Right atrium auricular region (tissue), 2 donors: Measurements from ENCODE around the gene RPUSD3. TPM values are rescaled to one million over a fixed set of nuclear protein-coding genes. Genes with fewer than 3 reads are reported as not detected.

Experiments used
- DNase-seq: peaks from one replicate; pipeline ENCODE4 v3.0.0-alpha.2; 2019; ENCODE audit warnings: low spot score
- H3K27ac ChIP-seq, 2 donors: fragments of 200-600 bp; sonication (generic); 1 replicate in 1 of 2; 2 replicates in 1 of 2; pipeline ENCODE4 v1.5.1; 2016 to 2019
- H3K27me3 ChIP-seq, 2 donors: fragments of 200-600 bp; sonication (generic); one replicate each; pipeline versions ENCODE4 v1.5.1 to v1.6.0; 2017 to 2019
- H3K36me3 ChIP-seq: fragments of 200-600 bp; sonication (generic); one replicate; pipeline ENCODE4 v1.5.1; 2016
- H3K4me1 ChIP-seq, 2 donors: fragments of 200-600 bp; sonication (generic); one replicate each; pipeline versions ENCODE4 v1.5.1 to v1.6.0; 2017 to 2019
- H3K4me3 ChIP-seq, 2 donors: fragments of 200-600 bp; sonication (generic); 1 replicate in 1 of 2; 2 replicates in 1 of 2; pipeline ENCODE4 v1.5.1; 2017 to 2019; ENCODE audit warnings: mild to moderate bottlenecking in 1 of 2, moderate library complexity in 1 of 2
- H3K9me3 ChIP-seq, 2 donors: fragments of 200-600 bp; sonication (generic); one replicate each; pipeline ENCODE4 v1.5.1; 2019
- CTCF ChIP-seq, 2 donors: fragments of 200-600 bp; sonication (generic); IDR thresholded peaks; one replicate each; pipeline ENCODE4 v1.5.1; 2019; ENCODE audit warnings: antibody characterized with exemption in 2 of 2
- total RNA-seq, 2 donors: library from RNA; depleted of rRNA; stranded (reverse); fragments of >200 nt; gene quantifications; one replicate each; pipeline ENCODE4 v1.1.0, GENCODE V29; 2016

RPUSD3 gene
- total RNA-seq, 2 donors from 2014 or later: 46.7 to 55.2 TPM

DNA sequence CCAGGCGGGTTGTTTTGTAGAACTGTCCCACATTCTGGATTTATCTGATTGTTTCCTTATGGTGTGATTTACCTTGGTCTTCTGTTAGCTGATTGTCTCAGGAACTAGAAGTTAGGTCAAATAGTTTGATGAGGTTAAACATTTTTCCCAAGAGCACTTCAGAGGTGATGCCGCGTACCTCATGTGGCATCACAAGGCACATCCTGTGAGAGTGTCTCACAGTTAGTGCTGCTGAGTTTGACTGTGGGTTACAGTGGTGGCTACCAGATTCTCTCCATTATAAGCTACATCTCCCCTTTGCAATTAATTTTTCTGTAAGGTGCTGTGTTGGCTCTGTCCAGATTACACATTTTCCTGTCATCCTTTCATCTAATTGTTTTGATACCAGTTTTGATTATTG, 12.6 kb downstream of the RPUSD3 start:
- Histone ChIP-seq H3K4me1 (no peaks in the 10 kb centered on the region), H3K9me3 (no peaks in the 10 kb centered on the region), H3K4me3 (no peak overlapping the region), H3K27ac (no peak overlapping the region), H3K27me3 (no peaks in the 10 kb centered on the region), H3K36me3 (peaks cover 28% of the 10 kb centered on the region)
- DNase-seq: no peak
- no peak for TF ChIP-seq CTCF (IDR thresholded peaks at IDR 0.05)

GRCh38 chr3:9828801-9829755, 14.7 kb downstream of the RPUSD3 start:
- no peak for TF ChIP-seq CTCF (IDR thresholded peaks at IDR 0.05)
- Histone ChIP-seq H3K4me3 (no peak overlapping the region), H3K9me3 (no peaks in the 10 kb centered on the region), H3K36me3 (peaks cover 19% of the 10 kb centered on the region), H3K27me3 (no peaks in the 10 kb centered on the region), H3K27ac (no peak overlapping the region), H3K4me1 (no peaks in the 10 kb centered on the region)
- DNase-seq: no peak

GRCh38 chr3:9826815-9827573, 16.8 kb downstream of the RPUSD3 start:
- Histone ChIP-seq H3K27me3 (no peaks in the 10 kb centered on the region), H3K4me1 (no peaks in the 10 kb centered on the region), H3K36me3 (peaks cover 7% of the 10 kb centered on the region), H3K27ac (no peak overlapping the region), H3K9me3 (no peaks in the 10 kb centered on the region), H3K4me3 (no peak overlapping the region)
- TF ChIP-seq CTCF (IDR thresholded peaks at IDR 0.05): no peak
- no peak for DNase-seq

GRCh38 chr3:9825451-9826040, 18.3 kb downstream of the RPUSD3 start:
- H3K4me3 ChIP-seq: no peak overlapping the region
- H3K9me3 ChIP-seq: no peaks in the 10 kb centered on the region
- no peaks in the 10 kb centered on the region for H3K36me3 ChIP-seq
- no peaks in the 10 kb centered on the region for H3K27me3 ChIP-seq
- H3K4me1 ChIP-seq: no peaks in the 10 kb centered on the region
- no peak for DNase-seq
- no peak overlapping the region for H3K27ac ChIP-seq
- TF ChIP-seq CTCF (IDR thresholded peaks at IDR 0.05): no peak

DNA sequence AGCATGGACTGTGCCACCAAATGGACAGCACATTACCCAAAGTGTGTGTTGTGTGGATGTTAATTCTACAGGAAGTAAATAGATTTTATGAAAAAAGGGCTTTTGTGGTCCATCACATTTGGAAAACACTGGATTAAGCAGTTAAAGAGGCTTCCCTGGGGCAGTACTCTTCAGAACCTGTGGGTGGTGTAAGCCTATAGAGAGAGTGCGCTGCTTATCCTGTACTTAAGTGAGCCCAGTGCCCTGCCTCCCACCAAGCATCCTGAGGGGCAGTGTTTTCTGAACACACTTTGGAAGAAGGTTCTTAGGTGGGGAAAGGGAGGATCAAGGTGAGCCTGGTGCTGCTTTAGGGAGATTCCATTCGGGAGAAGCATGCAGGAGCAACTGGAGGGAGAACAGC, 22.9 kb downstream of the RPUSD3 start:
- H3K4me3 ChIP-seq: no peak overlapping the region
- no peaks in the 10 kb centered on the region for H3K36me3 ChIP-seq
- no peaks in the 10 kb centered on the region for H3K4me1 ChIP-seq
- TF ChIP-seq CTCF (IDR thresholded peaks at IDR 0.05): no peak
- no peaks in the 10 kb centered on the region for H3K27me3 ChIP-seq
- DNase-seq: no peak
- no peaks in the 10 kb centered on the region for H3K9me3 ChIP-seq
- H3K27ac ChIP-seq: no peak overlapping the region
